ENCODE data around the gene ZFP64. TPM values are rescaled to one million over a fixed set of nuclear protein-coding genes. Genes with fewer than 3 reads are reported as not detected.

The ZFP64 gene
- total RNA-seq, 1 experiment from 2014 or later = 16.0 TPM

DNA sequence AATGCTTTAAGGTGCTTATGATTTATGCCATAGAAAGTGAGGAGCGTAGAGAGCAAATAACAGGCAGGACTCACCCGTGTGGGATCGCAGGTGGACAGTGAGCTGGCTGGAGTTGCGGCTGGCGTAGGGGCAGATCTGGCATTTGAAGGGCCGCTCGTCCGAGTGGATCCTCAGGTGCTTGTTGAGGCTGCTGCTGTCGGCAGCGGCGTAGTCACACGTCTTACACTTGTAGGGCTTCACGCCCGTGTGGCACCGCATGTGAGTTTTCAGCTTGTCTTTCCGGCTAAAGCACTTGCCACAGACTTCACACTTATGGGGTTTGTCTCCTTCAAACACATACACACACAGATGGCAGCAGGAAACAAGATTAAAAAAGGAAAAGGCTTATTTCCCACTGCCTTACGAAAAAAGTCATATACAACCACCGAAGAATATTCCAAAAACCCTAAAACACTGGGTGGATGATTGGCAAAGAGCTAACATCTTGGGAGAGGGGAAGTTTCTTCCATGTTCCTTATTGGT is 31.5 kb downstream of the ZFP64 start:
- H3K36me3 ChIP-seq (ENCODE audit: control insufficient read depth in 1 of 2, insufficient read depth in 2 of 2, low read length in 2 of 2) = peaks cover 14 to 25% of the 10 kb centered on the region in 2 experiments
- H3K4me2 ChIP-seq (ENCODE audit: low read length) = no peak overlapping the region
- no peaks in the 10 kb centered on the region for H4K20me1 ChIP-seq (ENCODE audit: insufficient read depth)
- POLR2A ChIA-PET = no interaction called here
- no peak overlapping the region for H3K27ac ChIP-seq (ENCODE audit: low read depth, low read length)
- DNase-seq (ENCODE audit: low read depth, low spot score) (no peak), ATAC-seq (no peak)
- H3K4me3 ChIP-seq (replicated peaks in 1 of 2; ENCODE audit: low read depth in 1 of 2, low read length in 2 of 2) = no peak overlapping the region
- RAD21 ChIA-PET (ENCODE audit: low non-redundant PET in 1 of 2, low total read pairs in 2 of 2, uncharacterized antibody in 2 of 2, unreplicated experiment in 2 of 2) = no interaction called here
- H3K9me3 ChIP-seq (ENCODE audit: control insufficient read depth in 1 of 2, insufficient read depth in 1 of 2, low read depth in 1 of 2, low read length in 2 of 2) = peaks cover 3 to 4% of the 10 kb centered on the region in 2 experiments; a peak in 1 of 4 replicates
- H3K79me2 ChIP-seq (ENCODE audit: insufficient read depth, low read length) = no peaks in the 10 kb centered on the region
- no peaks in the 10 kb centered on the region for H3K9me2 ChIP-seq (ENCODE audit: insufficient read depth)
- H2AFZ ChIP-seq (ENCODE audit: low read depth, low read length, poor library complexity, severe bottlenecking) = no peak overlapping the region
- no peaks in the 10 kb centered on the region for H3K27me3 ChIP-seq (ENCODE audit: insufficient read depth, low read length)
- TF ChIP-seq SRF (IDR thresholded peaks at IDR 0.05; ENCODE audit: low read depth) (no peak), EZH2 (IDR thresholded peaks at IDR 0.05) (no peak), EGR1 (IDR thresholded peaks at IDR 0.05; ENCODE audit: low read depth) (no peak), ZNF274 (IDR thresholded peaks at IDR 0.05; ENCODE audit: low read depth, low read length) (no peak), SP1 (IDR thresholded peaks at IDR 0.05; ENCODE audit: low read depth) (no peak)
- TF ChIP-seq, protein P1, sequence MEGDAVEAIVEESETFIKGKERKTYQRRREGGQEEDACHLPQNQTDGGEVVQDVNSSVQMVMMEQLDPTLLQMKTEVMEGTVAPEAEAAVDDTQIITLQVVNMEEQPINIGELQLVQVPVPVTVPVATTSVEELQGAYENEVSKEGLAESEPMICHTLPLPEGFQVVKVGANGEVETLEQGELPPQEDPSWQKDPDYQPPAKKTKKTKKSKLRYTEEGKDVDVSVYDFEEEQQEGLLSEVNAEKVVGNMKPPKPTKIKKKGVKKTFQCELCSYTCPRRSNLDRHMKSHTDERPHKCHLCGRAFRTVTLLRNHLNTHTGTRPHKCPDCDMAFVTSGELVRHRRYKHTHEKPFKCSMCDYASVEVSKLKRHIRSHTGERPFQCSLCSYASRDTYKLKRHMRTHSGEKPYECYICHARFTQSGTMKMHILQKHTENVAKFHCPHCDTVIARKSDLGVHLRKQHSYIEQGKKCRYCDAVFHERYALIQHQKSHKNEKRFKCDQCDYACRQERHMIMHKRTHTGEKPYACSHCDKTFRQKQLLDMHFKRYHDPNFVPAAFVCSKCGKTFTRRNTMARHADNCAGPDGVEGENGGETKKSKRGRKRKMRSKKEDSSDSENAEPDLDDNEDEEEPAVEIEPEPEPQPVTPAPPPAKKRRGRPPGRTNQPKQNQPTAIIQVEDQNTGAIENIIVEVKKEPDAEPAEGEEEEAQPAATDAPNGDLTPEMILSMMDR (IDR thresholded peaks at IDR 0.05 in 2 of 3, conservative IDR thresholded peaks at IDR 0.05 in 1 of 3; ENCODE audit: borderline replicate concordance in 1 of 3, insufficient read depth in 1 of 3, low read depth in 2 of 3, low read length in 2 of 3) = no peak
- CTCF ChIA-PET = interaction anchor here (1.3 kb wide), 1 partner anchor 9 kb away, joined by 3 read pairs; no protein-coding TSS in a partner anchor
- no peak overlapping the region for H3K9ac ChIP-seq (ENCODE audit: low read length)
- H3K4me1 ChIP-seq (ENCODE audit: control insufficient read depth in 1 of 2, insufficient read depth in 2 of 2, low read length in 2 of 2) = no peaks in the 10 kb centered on the region
- BruUV-seq (replicated peaks) = no TSS peak
- intact Hi-C loops (cut with micrococcal nuclease) = no loop called here

DNA sequence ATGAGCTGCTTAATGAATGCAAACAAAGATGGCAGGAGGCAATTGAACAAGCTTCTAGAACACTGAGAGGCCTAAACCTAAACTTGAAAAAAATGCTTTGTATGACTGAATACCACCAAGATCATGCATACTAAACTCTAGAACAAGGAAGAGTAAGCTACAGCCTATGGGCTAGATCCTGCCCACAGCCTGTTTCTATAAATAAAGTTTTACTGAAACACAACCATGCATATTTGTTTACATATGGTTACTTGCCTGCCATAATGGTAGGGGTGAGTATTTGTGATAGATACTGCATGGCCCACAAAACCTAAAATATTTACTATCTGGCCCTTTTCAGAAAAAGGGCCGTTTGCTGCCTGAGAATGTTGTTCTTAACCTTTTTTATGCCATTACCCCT is 37.0 kb downstream of the ZFP64 start:
- TF ChIP-seq SRF (IDR thresholded peaks at IDR 0.05; ENCODE audit: low read depth) (no peak), RAD21 (IDR thresholded peaks at IDR 0.05; ENCODE audit: low read depth) (no peak), ELF1 (IDR thresholded peaks at IDR 0.05; ENCODE audit: borderline replicate concordance, low read depth) (no peak), CEBPB (IDR thresholded peaks at IDR 0.05; ENCODE audit: low read depth) (no peak), POLR2AphosphoS5 (IDR thresholded peaks at IDR 0.05; ENCODE audit: low read depth, low read length) (no peak), CBX3 (IDR thresholded peaks at IDR 0.05; ENCODE audit: low read depth) (no peak), SIN3A (IDR thresholded peaks at IDR 0.05; ENCODE audit: low read depth) (no peak), EGR1 (IDR thresholded peaks at IDR 0.05; ENCODE audit: low read depth) (no peak), EZH2 (IDR thresholded peaks at IDR 0.05) (no peak), TCF7L2 (IDR thresholded peaks at IDR 0.05; ENCODE audit: borderline replicate concordance, extremely low read depth, insufficient read depth, insufficient read length) (no peak), ZNF274 (IDR thresholded peaks at IDR 0.05; ENCODE audit: low read depth, low read length) (no peak)
- TF ChIP-seq, protein P2, sequence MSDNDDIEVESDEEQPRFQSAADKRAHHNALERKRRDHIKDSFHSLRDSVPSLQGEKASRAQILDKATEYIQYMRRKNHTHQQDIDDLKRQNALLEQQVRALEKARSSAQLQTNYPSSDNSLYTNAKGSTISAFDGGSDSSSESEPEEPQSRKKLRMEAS (IDR thresholded peaks at IDR 0.05) = no peak
- TF ChIP-seq, protein P3, sequence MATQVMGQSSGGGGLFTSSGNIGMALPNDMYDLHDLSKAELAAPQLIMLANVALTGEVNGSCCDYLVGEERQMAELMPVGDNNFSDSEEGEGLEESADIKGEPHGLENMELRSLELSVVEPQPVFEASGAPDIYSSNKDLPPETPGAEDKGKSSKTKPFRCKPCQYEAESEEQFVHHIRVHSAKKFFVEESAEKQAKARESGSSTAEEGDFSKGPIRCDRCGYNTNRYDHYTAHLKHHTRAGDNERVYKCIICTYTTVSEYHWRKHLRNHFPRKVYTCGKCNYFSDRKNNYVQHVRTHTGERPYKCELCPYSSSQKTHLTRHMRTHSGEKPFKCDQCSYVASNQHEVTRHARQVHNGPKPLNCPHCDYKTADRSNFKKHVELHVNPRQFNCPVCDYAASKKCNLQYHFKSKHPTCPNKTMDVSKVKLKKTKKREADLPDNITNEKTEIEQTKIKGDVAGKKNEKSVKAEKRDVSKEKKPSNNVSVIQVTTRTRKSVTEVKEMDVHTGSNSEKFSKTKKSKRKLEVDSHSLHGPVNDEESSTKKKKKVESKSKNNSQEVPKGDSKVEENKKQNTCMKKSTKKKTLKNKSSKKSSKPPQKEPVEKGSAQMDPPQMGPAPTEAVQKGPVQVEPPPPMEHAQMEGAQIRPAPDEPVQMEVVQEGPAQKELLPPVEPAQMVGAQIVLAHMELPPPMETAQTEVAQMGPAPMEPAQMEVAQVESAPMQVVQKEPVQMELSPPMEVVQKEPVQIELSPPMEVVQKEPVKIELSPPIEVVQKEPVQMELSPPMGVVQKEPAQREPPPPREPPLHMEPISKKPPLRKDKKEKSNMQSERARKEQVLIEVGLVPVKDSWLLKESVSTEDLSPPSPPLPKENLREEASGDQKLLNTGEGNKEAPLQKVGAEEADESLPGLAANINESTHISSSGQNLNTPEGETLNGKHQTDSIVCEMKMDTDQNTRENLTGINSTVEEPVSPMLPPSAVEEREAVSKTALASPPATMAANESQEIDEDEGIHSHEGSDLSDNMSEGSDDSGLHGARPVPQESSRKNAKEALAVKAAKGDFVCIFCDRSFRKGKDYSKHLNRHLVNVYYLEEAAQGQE (IDR thresholded peaks at IDR 0.05; ENCODE audit: low read depth) = no peak
- RAD21 ChIA-PET (ENCODE audit: low non-redundant PET in 1 of 2, low total read pairs in 2 of 2, uncharacterized antibody in 2 of 2, unreplicated experiment in 2 of 2) = no interaction called here

More for the DNA sequence above, 37.0 kb downstream of the ZFP64 start:
- H3K9ac ChIP-seq (ENCODE audit: low read length) = no peak overlapping the region
- ChIA-PET CTCF (no interaction called here), POLR2A (no interaction called here)
- no peak overlapping the region for H3K4me3 ChIP-seq (replicated peaks in 1 of 2; ENCODE audit: low read depth in 1 of 2, low read length in 2 of 2)
- peaks cover 7 to 25% of the 10 kb centered on the region in 2 experiments for H3K36me3 ChIP-seq (ENCODE audit: control insufficient read depth in 1 of 2, insufficient read depth in 2 of 2, low read length in 2 of 2)
- DNase-seq (ENCODE audit: low read depth, low spot score) = no peak
- no peaks in the 10 kb centered on the region for H4K20me1 ChIP-seq (ENCODE audit: insufficient read depth)
- H3K27me3 ChIP-seq (ENCODE audit: insufficient read depth, low read length) = no peaks in the 10 kb centered on the region
- BruUV-seq (replicated peaks) = no TSS peak
- peaks cover 3 to 4% of the 10 kb centered on the region in 2 experiments; a peak in 1 of 4 replicates for H3K9me3 ChIP-seq (ENCODE audit: control insufficient read depth in 1 of 2, insufficient read depth in 1 of 2, low read depth in 1 of 2, low read length in 2 of 2)
- no peaks in the 10 kb centered on the region for H3K4me1 ChIP-seq (ENCODE audit: control insufficient read depth in 1 of 2, insufficient read depth in 2 of 2, low read length in 2 of 2)
- no peak for ATAC-seq
- H3K79me2 ChIP-seq (ENCODE audit: insufficient read depth, low read length) = no peaks in the 10 kb centered on the region
- no peak overlapping the region for H3K4me2 ChIP-seq (ENCODE audit: low read length)
- H2AFZ ChIP-seq (ENCODE audit: low read depth, low read length, poor library complexity, severe bottlenecking) = no peak overlapping the region
- intact Hi-C loops (cut with micrococcal nuclease) = no loop called here
- H3K27ac ChIP-seq (ENCODE audit: low read depth, low read length) = no peak overlapping the region
- no peaks in the 10 kb centered on the region for H3K9me2 ChIP-seq (ENCODE audit: insufficient read depth)

Measured in HCT116 (cell line).